Endothelial cell of umbilical vein (primary cell): Measurements from ENCODE around the gene PAK5. TPM values are rescaled to one million over a fixed set of nuclear protein-coding genes. Genes with fewer than 3 reads are reported as not detected.

Experiments
- BruUV-seq: library from RNA; stranded (reverse); fragments of 400-500 nt; replicated peaks from 2 replicates; lab custom pipeline; 2021; lab: Mats Ljungman, UMichigan
- CTCF ChIA-PET: fragments of 300-600, 350-600 bp; sonication (Branson Sonifier 250); formaldehyde crosslinking; loops from one replicate; lab custom pipeline; 2021; ENCODE audit warnings: antibody characterized with exemption, inconsistent platforms; lab: Charles Lee
- POLR2A ChIA-PET: fragments of 300-600, 350-600 bp; sonication (Branson Sonifier 250); formaldehyde crosslinking; loops from one replicate; lab custom pipeline; 2021; ENCODE audit warnings: antibody characterized with exemption, inconsistent platforms; lab: Charles Lee
- DNase-seq: peaks from one replicate; pipeline ENCODE4 v3.0.0-alpha.2; 2011; ENCODE audit warnings: low read depth, low spot score
- FAIRE-seq: peaks from 2 replicates; lab custom pipeline; 2011; peaks lifted over from hg19 to GRCh38; lab: Jason Lieb, UNC
- H2AFZ ChIP-seq: 2 replicates; pipeline ENCODE4 v1.6.0; 2012; ENCODE audit warnings: low read depth, low read length, control low read depth, inconsistent platforms
- H3K27ac ChIP-seq: 2 replicates; pipeline ENCODE4 v1.5.1; 2011; ENCODE audit warnings: low read depth, mild to moderate bottlenecking, control low read depth, low read length, moderate library complexity; ENCODE audit not compliant: insufficient read depth
- H3K27me3 ChIP-seq, 2 experiments: 2 replicates each; pipeline versions ENCODE4 v1.6.0 to v1.6.1; 2011; ENCODE audit warnings: low read length in 2 of 2, mixed read lengths in 1 of 2; ENCODE audit not compliant: control insufficient read depth in 2 of 2, insufficient read depth in 2 of 2
- H3K36me3 ChIP-seq, 2 experiments: 2 replicates in 1 of 2; 3 replicates in 1 of 2; pipeline ENCODE4 v1.5.1; 2011; ENCODE audit warnings: low read length in 2 of 2, mild to moderate bottlenecking in 1 of 2, moderate library complexity in 1 of 2; ENCODE audit not compliant: control insufficient read depth in 2 of 2, insufficient read depth in 2 of 2; ENCODE audit errors: extremely low read depth in 1 of 2
- H3K4me1 ChIP-seq: 3 replicates; pipeline ENCODE4 v1.5.1; 2011; ENCODE audit warnings: mild to moderate bottlenecking, low read length; ENCODE audit not compliant: control insufficient read depth, insufficient read depth; ENCODE audit errors: extremely low read depth
- H3K4me2 ChIP-seq: 2 replicates; pipeline ENCODE4 v1.6.1; 2011; ENCODE audit warnings: low read length, control low read depth, mixed read lengths; ENCODE audit not compliant: insufficient read depth
- H3K4me3 ChIP-seq, 3 experiments: fragments of 200-600 bp in 1 of 3; sonication (generic), shearing (Covaris generic) in 1 of 3; replicated peaks in 1 of 3; 2 replicates each; pipeline ENCODE4 v1.5.1; 2011 to 2016; ENCODE audit warnings: control low read depth in 3 of 3, low read length in 3 of 3, mild to moderate bottlenecking in 2 of 3, inconsistent platforms in 1 of 3, low read depth in 1 of 3, moderate library complexity in 1 of 3; ENCODE audit not compliant: insufficient read depth in 1 of 3
- H3K79me2 ChIP-seq: 2 replicates; pipeline ENCODE4 v1.6.0; 2012; ENCODE audit warnings: low read length, inconsistent platforms; ENCODE audit not compliant: control insufficient read depth, insufficient read depth
- H3K9ac ChIP-seq: replicated peaks from 2 replicates; pipeline ENCODE3; 2011; ENCODE audit warnings: low read length, control low read depth; ENCODE audit not compliant: insufficient read depth; ENCODE audit errors: extremely low read depth
- H3K9me1 ChIP-seq: replicated peaks from 3 replicates; pipeline ENCODE4 v1.6.0; 2011; ENCODE audit warnings: mild to moderate bottlenecking, low read length; ENCODE audit not compliant: control insufficient read depth, insufficient read depth; ENCODE audit errors: extremely low read depth
- H3K9me3 ChIP-seq: replicated peaks from 2 replicates; pipeline ENCODE4 v1.5.1; 2012; ENCODE audit warnings: low read length, inconsistent platforms; ENCODE audit not compliant: control insufficient read depth, insufficient read depth
- H4K20me1 ChIP-seq: replicated peaks from 2 replicates; pipeline ENCODE3; 2011; ENCODE audit warnings: mild to moderate bottlenecking, low read length; ENCODE audit not compliant: control insufficient read depth, insufficient read depth; ENCODE audit errors: extremely low read depth
- CTCF ChIP-seq, 2 donors: IDR thresholded peaks; 1 replicate in 1 of 2; 2 replicates in 1 of 2; pipeline ENCODE4 v1.5.1; 2011; ENCODE audit warnings: low read length in 2 of 2, mild to moderate bottlenecking in 2 of 2, moderate library complexity in 2 of 2, control low read depth in 1 of 2, inconsistent platforms in 1 of 2, low read depth in 1 of 2; ENCODE audit not compliant: insufficient read depth in 1 of 2; ENCODE audit errors: extremely low read depth in 1 of 2
- EZH2 ChIP-seq: IDR thresholded peaks from 2 replicates; pipeline ENCODE4 v1.6.1; 2012; ENCODE audit warnings: borderline replicate concordance, low read depth, mild to moderate bottlenecking, moderate library complexity, low read length, inconsistent platforms; ENCODE audit not compliant: severe bottlenecking
- FOS ChIP-seq: IDR thresholded peaks from 2 replicates; pipeline ENCODE4 v1.6.1; 2011; ENCODE audit warnings: mild to moderate bottlenecking, low read length, moderate library complexity, borderline replicate concordance; ENCODE audit not compliant: insufficient read depth
- GATA2 ChIP-seq: IDR thresholded peaks from 2 replicates; pipeline ENCODE4 v1.7.0; 2011; ENCODE audit warnings: low read depth, mild to moderate bottlenecking, moderate library complexity, mixed read lengths, low read length; ENCODE audit not compliant: insufficient read length, insufficient read depth
- JUN ChIP-seq: IDR thresholded peaks from 2 replicates; pipeline ENCODE4 v1.6.1; 2011; ENCODE audit warnings: borderline replicate concordance, low read depth; ENCODE audit not compliant: insufficient read length, insufficient read depth
- MAX ChIP-seq: IDR thresholded peaks from 2 replicates; pipeline ENCODE4 v1.6.1; 2011; ENCODE audit not compliant: insufficient read depth, insufficient read length
- MYC ChIP-seq: IDR thresholded peaks from one replicate; pipeline ENCODE4 v1.6.1; 2011; ENCODE audit warnings: mild to moderate bottlenecking, low read depth, low read length
- POLR2A ChIP-seq: IDR thresholded peaks from 2 replicates; pipeline ENCODE4 v1.6.1; 2012; ENCODE audit warnings: low read depth, mild to moderate bottlenecking, control low read depth, low read length
- POLR2AphosphoS5 ChIP-seq: IDR thresholded peaks from 2 replicates; pipeline ENCODE4 v1.6.1; 2012; ENCODE audit warnings: low read depth, mild to moderate bottlenecking, control low read depth, low read length, moderate library complexity; ENCODE audit not compliant: insufficient read depth
- dilution Hi-C: fragments of 300-500 bp; cut with MboI; formaldehyde crosslinking; loops from one replicate; pipeline ENCODE4 v1.15.0; 2019; ENCODE audit warnings: low sequenced_read_pairs; ENCODE audit not compliant: extremely low pct_ligation_motif_present
- intact Hi-C: fragments of 100-400 bp; cut with micrococcal nuclease; formaldehyde crosslinking; loops from one replicate; pipeline ENCODE4 v1.10.0; 2022
- polyA plus RNA-seq, 4 experiments: library from polyadenylated mRNA; depleted of rRNA in 3 of 4; stranded (reverse) in 3 of 4; unstranded in 1 of 4; fragments of >200 nt; gene quantifications; 2 replicates each; pipeline versions ENCODE4 v1.2.1 to v1.2.3, GENCODE V29; 2011 to 2012; ENCODE audit warnings: missing spikeins in 1 of 4
- total RNA-seq: library from RNA; stranded (reverse); gene quantifications from 2 replicates; pipeline ENCODE4 v1.2.3, GENCODE V29; 2021

PAK5 gene
- total and polyA plus RNA-seq, 2 donors (not counting 3 experiments of a cell fraction or from before 2014, with no cell fraction given): not detected

- Histone ChIP-seq H2AFZ (no peak overlapping the region), H3K9me3 (no peaks in the 10 kb centered on the region), H3K9me1 (no peaks in the 10 kb centered on the region), H3K79me2 (no peaks in the 10 kb centered on the region), H3K27ac (no peak overlapping the region), H3K4me1 (no peaks in the 10 kb centered on the region), H3K4me2 (no peak overlapping the region), H3K9ac (no peak overlapping the region), H3K36me3 (no peaks in the 10 kb centered on the region), H4K20me1 (no peaks in the 10 kb centered on the region), H3K27me3 (no peaks in the 10 kb centered on the region), H3K4me3 (no peak overlapping the region)
- dilution Hi-C loops: no loop called here
- intact Hi-C loops: no loop called here
- DNase-seq (no peak), FAIRE-seq (no peak)
- no peak for TF ChIP-seq MAX
- no peak for TF ChIP-seq JUN
- TF ChIP-seq POLR2A: no peak
- TF ChIP-seq CTCF (IDR thresholded peaks at IDR 0.05; ENCODE audit: extremely low read depth in 1 of 2, insufficient read depth in 1 of 2, low read depth in 1 of 2, low read length in 2 of 2): no peak
- TF ChIP-seq FOS: no peak
- ChIA-PET POLR2A (no interaction called here), CTCF (no interaction called here)
- no TSS peak for BruUV-seq
These were observed 165.9 kb downstream of the PAK5 start for GRCh38 chr20:9672981-9673380.

GRCh38 chr20:9672027-9672426, 166.8 kb downstream of the PAK5 start:
- TF ChIP-seq MAX (no peak), JUN (no peak), FOS (no peak), GATA2 (no peak), POLR2AphosphoS5 (no peak), CTCF (IDR thresholded peaks at IDR 0.05; ENCODE audit: extremely low read depth in 1 of 2, insufficient read depth in 1 of 2, low read depth in 1 of 2, low read length in 2 of 2) (no peak), POLR2A (no peak), EZH2 (no peak), MYC (no peak)
- dilution Hi-C loops (no loop called here), intact Hi-C loops (no loop called here)
- no peak for DNase-seq
- no peaks in the 10 kb centered on the region for H4K20me1 ChIP-seq
- BruUV-seq: no TSS peak
- no peaks in the 10 kb centered on the region for H3K9me3 ChIP-seq
- H3K4me1 ChIP-seq: no peaks in the 10 kb centered on the region
- no peaks in the 10 kb centered on the region for H3K9me1 ChIP-seq
- H3K4me3 ChIP-seq: no peak overlapping the region
- FAIRE-seq: no peak
- POLR2A ChIA-PET: no interaction called here
- H3K27me3 ChIP-seq: no peaks in the 10 kb centered on the region
- H3K27ac ChIP-seq: no peak overlapping the region
- no peak overlapping the region for H2AFZ ChIP-seq
- no peaks in the 10 kb centered on the region for H3K36me3 ChIP-seq
- H3K4me2 ChIP-seq: no peak overlapping the region
- no peak overlapping the region for H3K9ac ChIP-seq
- no peaks in the 10 kb centered on the region for H3K79me2 ChIP-seq
- CTCF ChIA-PET: no interaction called here
